ENCODE results near the gene WDR47.
A peak's percentile ranks its signal among the peaks of the same experiment; 100 is the strongest.
"Not testable (repeated sequence)": the region's sequence is repeated elsewhere in the genome, so short reads cannot be mapped to it uniquely, and the experiment has no call there.

WDR47 gene

GRCh38 chr1:109050228-109050995, 8.5 kb upstream of the WDR47 start:
- DNase-seq, result no peak

- no peak for DNase-seq
Measured at GRCh38 chr1:109048335-109048734, 6.4 kb upstream of the WDR47 start.

DNA sequence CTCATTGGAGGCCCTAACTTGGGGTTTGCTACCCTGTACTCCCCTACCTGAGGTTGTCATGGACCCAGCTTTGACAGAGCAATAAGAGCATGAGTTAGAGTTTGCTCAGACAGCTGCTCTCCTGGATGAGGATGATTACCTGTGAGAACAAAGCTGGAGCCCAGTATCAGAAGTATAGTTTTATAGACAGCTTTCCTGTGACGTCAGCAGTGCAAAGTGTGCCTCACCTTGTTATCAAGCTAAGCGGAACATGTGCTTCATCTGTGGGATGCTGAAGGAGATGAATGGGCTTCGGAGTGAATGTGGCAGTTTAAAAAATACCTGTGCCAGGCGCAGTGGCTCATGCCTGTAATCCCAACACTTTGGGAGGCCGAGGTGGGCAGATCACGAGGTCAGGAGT, 5.4 kb upstream of the WDR47 start:
- no peak for DNase-seq

DNA sequence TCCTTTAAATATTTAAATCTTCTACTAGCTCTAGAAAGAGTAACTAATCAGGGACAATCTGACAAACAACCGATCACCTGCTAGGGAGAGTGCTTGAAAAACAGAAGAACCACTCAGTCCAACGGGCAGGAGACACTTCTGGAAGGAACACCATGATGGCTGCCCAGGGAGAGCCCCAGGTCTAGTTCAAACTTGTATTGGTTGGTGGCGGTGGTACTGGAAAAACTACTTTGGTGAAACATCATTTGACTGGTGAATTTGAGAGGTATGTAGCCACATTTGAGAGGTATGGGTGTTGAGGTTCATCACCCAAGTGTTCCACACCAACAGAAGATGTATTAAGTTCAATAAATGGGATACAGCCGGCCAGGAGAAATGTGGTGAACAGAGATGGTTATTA, 4.8 kb upstream of the WDR47 start:
- no peak for DNase-seq

GRCh38 chr1:109045595-109045994, 3.7 kb upstream of the WDR47 start:
- DNase-seq, result no peak

DNA sequence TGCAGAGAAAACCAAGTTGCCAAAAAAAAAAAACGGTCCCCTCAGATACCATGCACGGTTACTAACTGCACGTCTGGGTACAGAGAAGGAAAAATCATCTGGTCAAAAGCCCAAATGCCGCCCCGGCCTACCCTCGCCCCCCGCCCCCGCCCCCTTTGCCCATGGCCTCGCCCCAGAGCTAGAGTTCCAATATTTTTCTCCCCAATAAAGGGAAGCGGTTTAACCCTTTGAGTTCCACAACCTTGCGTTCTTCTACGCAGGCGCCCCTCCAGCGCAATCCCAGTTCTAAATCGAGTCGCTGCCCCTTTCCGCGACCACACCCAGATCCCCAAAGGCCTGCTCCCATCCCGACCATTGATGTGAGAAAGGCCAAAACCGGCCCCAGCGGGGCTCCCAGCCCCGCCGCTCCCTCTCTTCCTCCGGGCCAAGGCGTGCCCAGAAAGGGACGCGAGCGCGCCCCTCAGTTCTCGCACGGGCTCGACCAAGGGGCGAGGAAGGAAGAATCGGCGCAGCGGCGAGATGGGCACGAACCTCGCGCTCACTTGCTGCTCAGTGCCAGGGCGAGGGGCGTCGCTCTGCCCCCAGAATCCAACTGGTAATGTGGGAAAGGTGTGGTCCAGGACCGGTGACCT, 797 bp downstream of the WDR47 start:
- DNase-seq, result no peak

DNA sequence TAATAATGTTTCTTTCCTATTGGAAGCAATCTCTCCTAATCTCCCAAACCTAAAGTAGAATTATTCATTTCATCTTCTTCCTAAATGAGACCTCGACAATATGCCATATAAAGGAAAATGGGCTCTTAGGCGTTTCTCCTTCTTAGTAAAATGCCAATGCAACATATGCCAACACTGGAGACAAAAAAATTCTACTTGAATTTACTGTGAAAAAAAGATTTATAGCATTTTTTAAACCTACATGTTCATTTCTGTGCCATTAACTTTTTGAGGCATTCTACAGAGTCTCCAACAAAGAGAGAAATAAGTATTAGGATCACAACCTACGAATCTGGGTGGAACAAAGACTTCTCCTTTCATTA, 1.3 kb downstream of the WDR47 start:
- DNase-seq, result no peak

DNA sequence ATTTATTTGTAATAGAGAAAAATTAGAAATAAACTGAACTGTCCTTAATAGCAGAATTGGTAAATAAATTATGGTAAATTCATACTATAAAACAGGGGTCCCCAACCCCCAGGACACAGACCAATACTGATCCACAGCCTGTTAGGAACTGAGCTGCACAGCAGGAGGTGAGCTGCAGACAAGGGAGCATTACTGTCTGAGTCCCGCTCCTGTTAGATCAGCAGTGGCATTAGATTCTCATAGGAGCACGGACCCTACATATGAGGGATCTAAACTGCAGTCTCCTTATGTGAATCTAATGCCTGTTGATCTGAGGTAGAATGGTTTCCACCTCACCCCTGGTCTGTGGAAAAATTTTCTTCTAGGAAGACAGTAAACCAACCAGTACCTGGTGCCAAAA, 7.5 kb downstream of the WDR47 start:
- no peak for DNase-seq

GRCh38 chr1:109029493-109029892, 12.4 kb downstream of the WDR47 start:
- DNase-seq, result not testable (repeated sequence)

DNA sequence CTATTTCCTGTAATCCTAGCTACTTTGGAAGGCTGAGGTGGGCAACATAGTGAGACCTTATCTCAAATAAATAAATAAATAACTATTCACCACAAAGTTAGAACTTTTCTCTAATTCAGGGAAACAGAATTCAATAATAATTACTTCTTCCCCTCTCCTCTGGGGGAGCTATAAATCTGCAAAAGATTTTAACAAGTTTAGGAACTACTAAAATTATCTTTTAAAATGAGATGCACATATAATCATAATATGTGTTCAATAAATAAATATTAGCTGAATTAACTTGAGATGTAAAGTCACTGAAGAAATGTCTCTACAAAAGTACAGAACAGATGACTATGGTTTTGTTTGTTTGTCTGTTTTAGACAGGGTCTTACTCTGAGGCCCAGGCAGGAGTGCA, 14.1 kb downstream of the WDR47 start:
- no peak for DNase-seq

DNA sequence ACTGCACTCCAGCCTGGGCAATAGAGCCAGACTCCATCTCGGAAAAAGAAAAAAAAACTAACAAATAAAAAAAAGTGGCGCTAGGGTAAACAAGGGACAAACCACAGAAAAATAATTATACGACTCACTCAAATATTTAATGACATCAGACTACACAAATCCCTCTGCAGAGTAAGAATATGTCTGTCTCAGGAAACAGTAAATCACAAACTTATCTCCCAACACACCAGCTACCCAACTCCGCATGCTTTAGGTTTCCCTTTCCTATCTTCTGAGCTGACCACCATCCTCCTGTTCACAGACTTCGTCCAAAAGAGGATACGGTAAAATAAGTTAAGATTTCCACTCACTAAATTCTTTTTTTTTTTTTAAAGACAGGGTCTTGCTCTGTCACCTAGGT, 16.2 kb downstream of the WDR47 start:
- no peak for DNase-seq

DNA sequence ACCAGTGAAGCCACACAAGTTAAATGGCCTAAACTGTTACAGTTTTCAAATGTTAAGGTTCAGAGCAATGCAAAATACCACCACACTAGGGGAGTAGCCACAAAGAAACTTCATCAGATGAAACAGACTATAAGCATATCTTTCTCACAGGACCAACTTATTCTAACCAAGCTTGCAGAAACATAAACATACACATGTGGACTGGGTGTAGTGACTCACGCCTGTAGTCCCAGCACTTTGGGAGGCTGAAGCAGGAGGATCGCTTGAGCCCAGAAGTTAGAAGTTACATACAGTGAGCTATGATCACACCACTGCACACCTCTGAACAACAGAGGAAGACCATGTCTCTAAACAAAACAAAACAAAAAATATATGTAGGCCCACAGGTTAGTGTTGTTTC, 17.3 kb downstream of the WDR47 start:
- DNase-seq, result no peak

DNA sequence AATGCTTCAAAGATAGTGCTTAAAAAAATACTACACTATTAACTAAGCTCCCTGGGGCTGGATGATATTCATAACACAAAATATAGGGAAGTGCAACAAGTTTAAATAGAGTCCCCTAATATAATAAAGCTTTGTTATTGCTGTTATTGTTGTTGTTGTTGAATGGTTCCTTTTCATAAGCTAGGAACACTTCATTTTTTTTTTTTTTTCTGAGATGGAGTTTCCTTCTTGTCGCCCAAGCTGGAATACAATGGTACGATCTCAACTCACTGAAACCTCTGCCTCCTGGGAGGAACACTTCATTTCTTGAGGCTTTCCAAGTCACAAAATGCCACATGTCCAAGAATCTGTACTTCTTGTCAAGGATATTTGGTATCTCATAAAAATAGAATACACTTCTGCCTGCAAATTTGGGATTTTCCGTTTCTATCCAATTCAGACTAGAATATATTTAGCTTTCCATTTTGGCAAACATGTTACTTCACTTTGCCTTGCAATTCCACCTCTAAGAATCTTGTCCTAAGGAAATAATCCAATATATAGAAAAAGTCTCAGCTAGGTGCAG, 21.1 kb downstream of the WDR47 start:
- no peak for DNase-seq

- DNase-seq, result not testable (repeated sequence)
Measured at GRCh38 chr1:109017719-109018118, 24.2 kb downstream of the WDR47 start.

DNA sequence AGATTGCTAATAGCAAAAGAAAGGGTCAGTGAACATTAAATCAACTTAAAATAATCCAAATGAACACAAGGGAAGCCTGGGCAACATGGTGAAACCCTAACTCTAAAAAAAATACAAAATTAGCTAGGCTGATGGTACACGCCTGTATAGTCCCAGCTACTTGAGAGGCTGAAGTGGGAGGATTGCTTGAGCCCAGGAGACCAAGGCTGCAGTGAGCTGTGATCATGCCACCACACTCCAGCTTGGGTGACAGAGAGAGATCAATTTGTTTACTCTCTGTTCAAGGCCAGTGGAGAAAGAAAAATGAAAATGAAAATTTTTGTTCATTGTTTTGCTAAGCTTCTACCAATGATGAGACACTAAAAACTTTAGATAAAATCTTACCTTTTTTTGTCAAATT, 24.8 kb downstream of the WDR47 start:
- no peak for DNase-seq

GRCh38 chr1:109011335-109011734, 30.6 kb downstream of the WDR47 start:
- no peak for DNase-seq

- DNase-seq, result not testable (repeated sequence)
Measured at GRCh38 chr1:108996622-108997021, 45.3 kb downstream of the WDR47 start.

GRCh38 chr1:108983114-108983513, 58.8 kb downstream of the WDR47 start:
- no peak for DNase-seq

GRCh38 chr1:108976658-108977057, 65.2 kb downstream of the WDR47 start:
- no peak for DNase-seq

GRCh38 chr1:108972951-108973350, 69.0 kb downstream of the WDR47 start:
- no peak for DNase-seq

GRCh38 chr1:108969346-108969745, 72.6 kb downstream of the WDR47 start:
- no peak for DNase-seq

DNA sequence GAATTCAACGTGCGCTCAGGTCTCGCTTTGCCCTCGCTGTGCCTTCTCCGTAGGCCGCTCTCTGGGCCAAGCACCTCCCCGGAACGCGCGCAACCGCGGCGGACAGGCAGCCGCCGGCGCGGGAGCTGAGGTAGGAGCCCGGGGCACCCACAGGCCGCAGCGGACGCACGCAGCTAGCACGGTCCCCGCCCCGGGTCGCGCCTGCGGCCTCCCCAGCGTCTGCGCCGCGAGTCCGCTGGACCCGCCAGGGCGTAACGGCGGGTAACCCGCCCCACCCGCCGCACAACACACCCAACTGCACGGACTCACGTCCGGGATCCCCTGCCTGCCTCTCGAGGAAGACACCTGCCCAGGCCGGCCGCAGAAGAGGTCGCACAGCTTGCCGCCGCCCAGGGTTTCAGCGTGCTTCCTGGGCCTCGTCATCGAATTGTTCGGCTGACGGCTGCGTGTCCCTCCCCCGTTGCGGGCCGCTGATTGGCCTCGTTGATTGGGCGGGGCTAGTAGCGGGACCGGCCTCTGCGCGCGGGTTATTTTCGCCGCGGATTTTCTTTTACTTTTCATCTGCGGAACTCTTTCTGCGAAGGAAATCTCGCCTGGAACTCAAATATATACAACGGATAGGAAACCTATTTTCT, 78.7 kb downstream of the WDR47 start, which contains the start of gene CLCC1:
TSS of gene CLCC1 (minus strand) at position 433 of the 635 bp plus-strand sequence. CDS start 13,047 bp downstream, outside the sequence.
- peak; percentile 83 to 84 for DNase-seq

- DNase-seq, result no peak
Measured at GRCh38 chr1:108962681-108963051, 79.2 kb downstream of the WDR47 start.
